Endometrium (tissue), 2 donors: ENCODE results near the gene TCIRG1.
"Not testable (repeated sequence)": the region's sequence is repeated elsewhere in the genome, so short reads cannot be mapped to it uniquely, and the experiment has no call there.

ENCODE experiments used
- FAIRE-seq: peaks from 2 replicates; lab custom pipeline; 2012; peaks lifted over from hg19 to GRCh38; lab: Jason Lieb, UNC
- donor health status: control.
- donor health status: control.

The TCIRG1 gene, protein sequence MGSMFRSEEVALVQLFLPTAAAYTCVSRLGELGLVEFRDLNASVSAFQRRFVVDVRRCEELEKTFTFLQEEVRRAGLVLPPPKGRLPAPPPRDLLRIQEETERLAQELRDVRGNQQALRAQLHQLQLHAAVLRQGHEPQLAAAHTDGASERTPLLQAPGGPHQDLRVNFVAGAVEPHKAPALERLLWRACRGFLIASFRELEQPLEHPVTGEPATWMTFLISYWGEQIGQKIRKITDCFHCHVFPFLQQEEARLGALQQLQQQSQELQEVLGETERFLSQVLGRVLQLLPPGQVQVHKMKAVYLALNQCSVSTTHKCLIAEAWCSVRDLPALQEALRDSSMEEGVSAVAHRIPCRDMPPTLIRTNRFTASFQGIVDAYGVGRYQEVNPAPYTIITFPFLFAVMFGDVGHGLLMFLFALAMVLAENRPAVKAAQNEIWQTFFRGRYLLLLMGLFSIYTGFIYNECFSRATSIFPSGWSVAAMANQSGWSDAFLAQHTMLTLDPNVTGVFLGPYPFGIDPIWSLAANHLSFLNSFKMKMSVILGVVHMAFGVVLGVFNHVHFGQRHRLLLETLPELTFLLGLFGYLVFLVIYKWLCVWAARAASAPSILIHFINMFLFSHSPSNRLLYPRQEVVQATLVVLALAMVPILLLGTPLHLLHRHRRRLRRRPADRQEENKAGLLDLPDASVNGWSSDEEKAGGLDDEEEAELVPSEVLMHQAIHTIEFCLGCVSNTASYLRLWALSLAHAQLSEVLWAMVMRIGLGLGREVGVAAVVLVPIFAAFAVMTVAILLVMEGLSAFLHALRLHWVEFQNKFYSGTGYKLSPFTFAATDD

DNA sequence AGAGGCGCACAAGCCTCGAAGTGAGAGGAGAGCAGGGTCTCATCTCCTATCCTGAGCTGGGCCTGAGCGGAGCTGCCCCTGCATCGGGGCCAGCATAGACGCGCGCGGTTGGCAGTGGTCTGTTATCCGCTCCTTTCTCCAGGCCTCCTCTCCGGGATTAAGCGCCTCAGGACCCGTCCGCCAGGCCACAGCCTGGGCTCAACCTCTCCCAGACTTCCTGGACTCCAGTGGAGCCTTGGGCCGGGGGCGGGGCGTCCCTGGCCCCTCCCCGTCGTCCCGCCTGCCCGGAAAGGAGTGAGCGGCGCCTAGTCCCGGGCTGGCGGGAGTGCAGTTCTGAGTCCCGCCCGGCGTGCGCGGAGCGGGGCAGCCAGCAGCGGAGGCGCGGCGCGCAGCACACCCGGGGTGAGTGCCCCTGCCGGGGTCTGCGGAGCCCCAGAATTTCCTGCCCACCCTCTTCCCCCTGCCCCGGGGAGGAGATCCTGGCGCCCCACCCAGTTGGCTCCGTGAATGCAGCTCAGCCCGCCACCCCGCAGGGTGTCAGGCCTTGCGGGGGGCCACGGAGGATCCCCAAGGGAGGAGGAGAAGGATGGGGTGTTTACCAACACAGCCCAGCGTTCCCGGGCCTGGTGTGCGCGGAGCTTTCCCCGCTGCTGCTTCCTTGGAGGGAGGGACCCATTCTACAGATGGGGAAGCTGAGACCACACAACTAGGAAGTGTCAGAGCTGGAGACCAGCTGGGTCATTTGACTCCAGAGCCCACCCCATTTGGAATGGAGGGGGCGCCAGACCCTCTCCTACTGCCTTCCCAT lies at the start of gene TCIRG1:
TSS of gene TCIRG1 (plus strand) at position 308 of the 808 bp plus-strand sequence. CDS start 2,247 bp downstream, outside the sequence.
- no peak for FAIRE-seq

DNA sequence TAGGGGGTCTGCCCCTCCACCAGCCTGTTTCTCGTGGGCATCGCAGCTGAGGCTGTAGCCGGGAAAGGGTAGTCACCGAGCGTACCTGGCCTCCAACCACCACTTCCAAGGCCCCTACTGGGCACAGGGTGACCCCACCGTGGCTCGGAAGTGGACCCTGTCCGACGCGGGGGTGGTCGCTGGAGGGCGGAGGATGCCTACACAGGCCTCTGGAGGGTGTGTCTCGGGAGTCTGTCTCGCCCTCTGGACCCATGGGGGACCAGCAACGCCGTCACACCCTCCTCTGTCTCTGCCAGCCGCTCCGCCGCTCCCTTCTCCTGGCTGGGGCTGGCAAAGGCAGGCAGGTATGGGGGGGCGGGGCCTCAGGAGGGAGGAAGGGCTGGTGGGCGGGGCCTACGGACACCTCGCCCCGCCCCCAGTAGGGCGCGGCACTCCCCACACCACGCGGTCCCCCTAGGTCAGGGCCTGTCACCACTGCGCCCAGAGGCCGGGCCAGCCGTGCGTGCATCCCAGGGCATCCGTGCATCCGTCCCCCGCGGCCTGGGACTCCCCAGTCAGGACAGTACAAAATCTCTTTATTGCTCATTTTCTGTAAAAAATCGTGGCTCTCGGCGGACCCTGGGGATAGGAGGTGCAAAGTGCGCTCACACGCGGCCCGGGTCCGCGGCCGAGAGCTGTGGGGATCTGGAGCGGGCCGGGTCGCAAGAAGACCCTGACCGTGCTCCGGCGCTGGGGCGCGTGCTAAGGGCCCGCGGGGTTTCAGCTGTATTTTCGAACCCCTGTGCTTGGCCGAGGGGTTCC lies 48.1 kb upstream of the TCIRG1 start:
- not testable (repeated sequence) for FAIRE-seq

DNA sequence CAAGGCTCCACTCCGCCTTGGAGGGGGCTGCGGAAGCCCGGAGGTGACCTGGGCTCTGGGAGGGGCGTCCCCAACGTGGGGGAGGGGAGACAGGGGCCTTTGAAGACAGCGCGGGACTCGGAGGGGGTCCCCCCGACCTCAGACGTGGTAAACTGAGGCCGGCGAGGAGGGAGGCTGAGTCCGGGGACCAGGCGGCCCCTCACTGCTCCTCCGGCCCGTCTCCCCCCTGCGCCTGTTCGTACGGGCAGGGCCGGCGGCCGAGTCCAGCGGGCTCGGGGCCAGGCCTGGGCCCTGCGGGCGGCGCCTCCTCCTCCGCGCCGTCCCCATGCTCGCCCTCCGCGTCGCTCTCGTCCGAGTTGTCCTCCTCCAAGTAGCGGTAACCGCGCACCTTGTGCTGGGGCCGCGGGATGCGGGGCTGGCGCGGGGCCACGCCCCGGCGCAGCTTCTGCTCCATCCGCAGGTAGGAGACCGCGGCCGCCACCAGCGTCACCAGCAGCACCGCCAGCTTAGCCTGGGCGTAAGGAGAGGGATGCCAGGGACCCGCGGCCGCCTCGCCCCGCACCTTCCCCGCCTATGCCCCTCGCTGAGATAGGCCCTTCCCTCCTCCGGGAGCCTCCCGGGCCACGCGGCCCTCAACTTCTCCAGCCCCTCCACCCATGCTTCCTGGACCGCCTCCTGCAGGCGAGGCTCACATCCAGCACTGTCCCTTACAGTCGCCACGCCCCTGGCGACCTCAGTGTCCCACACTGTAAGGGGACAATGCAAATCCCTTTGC lies 47.3 kb upstream of the TCIRG1 start:
- FAIRE-seq, result not testable (repeated sequence)

DNA sequence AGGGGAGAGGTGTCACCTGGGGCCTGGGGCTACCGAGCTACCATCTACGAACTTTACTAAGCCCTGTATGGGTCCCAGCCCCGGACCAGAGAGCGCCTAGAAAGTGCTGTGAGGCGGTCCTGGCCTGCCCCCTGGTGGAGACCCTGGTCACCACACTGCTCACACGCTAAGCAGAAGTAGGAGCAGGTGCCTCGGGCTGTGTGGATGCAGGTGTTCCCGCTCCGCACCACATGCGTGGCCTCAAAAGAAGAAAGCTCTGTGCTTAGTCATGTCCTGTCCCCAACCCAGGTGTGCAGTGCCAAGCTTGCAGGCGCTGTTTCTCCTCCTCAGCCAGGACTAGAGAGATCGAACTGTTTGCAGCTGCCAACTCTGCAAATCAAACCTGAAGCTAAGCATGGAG lies 45.0 kb upstream of the TCIRG1 start:
- FAIRE-seq, result not testable (repeated sequence)

DNA sequence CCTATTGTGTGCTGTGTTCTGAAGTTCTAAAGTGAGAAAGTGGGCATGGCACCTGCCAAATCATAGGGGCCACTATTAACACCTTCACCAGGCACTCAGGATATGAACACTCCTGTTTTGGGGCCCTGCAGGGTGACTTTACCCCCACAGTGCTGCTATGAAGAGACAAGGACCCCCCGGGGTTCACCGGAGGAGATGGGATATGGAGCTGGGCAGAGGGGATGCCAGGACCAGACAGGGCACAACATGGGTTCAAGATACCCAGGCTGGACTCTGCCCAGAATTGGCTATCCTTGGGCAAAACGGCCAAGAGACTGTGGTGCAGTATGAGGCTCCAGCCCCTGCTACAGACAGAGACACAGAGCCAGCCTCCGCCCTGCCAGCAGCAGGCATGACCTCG lies 44.4 kb upstream of the TCIRG1 start:
- not testable (repeated sequence) for FAIRE-seq

DNA sequence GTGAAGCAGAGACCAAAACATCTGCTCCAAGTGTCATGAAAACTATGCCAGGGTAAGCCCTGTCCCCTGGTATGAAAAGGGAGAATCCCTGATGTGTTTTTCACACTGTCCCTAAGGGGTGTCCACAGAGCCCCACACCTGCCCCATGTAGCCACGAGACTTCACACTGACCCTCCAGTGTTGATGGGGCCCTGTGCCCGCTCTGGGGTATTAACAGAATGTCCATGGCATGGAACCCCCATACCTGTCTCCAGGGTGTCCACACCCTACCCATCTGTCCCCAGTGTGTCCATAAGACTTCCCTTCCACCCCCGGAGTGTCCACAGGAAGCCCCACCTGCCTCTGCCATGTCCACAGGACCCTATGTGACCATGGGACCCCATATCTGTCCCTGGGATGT lies 43.7 kb upstream of the TCIRG1 start:
- FAIRE-seq, result not testable (repeated sequence)

DNA sequence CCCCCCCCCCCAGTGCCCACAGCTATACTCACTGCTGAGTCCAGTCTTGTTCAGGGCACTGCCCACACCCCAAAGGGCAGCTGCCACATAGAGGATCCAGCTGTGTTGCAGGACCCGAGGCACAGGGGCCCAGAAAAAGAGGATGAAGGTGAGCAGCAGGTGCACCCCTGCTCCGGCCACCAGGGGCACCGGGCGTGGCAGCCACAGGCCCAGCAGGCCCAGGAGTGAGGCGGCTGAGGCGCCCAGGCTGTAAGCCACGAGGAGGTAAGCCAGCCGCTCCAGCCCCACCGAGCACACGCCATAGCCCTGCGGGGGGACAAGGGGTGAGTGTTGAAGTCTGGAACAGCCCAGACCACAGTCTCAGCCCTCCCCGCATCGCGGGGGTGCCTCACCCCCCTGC lies 43.2 kb upstream of the TCIRG1 start:
- not testable (repeated sequence) for FAIRE-seq

DNA sequence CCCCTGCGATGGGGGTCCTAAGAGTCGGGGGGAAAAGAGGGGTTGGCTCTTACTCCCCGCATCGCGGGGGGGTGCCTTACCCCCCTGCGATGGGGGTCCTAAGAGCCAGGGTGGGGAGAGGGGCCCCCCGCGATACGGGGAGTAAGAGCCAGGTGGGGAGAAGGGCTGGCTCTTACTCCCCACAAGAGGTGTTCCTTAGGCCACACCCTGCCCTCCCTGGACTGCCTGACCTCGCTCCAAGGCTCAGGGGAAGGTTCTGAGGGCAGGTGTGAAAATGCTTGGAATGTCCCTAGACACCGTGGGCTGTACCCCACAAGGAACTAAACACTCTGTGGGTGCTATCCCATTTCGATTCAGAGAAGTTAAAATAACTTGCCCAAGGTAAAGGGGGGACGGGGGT lies 42.8 kb upstream of the TCIRG1 start:
- no peak for FAIRE-seq

DNA sequence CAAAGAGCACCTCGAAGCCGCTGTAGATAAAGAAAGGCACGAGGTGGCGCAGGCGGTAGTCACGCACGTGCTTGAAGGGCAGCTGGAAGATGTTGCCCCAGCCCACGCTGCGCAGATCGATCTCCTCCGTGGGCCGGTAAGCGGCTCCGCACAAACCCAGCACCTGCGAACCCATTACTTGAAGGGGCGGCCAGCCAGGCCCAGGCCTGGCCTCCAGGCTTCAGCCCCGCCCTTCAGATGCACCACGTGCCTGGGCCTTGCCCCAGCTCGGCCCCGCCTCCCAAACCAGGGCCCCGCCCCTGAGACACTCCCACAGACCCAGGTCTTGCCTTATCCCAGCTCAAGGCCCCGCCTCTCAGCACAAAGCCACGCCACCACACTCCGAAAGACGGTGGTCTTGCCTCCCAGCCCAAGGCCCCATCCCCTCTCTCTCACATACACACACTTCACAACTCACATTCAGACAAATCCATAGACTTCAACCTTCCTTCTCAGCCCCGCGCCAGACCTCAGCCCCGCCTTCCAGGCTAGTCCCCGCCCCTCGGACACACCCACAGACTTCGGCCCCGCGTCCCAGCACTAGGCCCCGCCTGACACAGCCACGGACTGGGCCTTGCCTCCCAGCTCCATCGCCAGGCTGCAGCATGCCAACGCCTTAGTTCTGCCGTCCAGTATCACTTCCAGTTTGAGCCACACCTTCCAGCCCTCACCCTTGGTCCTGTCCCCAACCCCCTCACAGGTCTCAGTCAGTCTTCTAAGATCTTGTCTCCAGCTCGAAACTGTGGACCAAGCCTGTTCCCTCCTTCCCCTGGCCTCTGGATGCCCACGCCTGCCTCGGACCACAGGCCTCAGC lies 42.0 kb upstream of the TCIRG1 start:
- FAIRE-seq, result no peak

DNA sequence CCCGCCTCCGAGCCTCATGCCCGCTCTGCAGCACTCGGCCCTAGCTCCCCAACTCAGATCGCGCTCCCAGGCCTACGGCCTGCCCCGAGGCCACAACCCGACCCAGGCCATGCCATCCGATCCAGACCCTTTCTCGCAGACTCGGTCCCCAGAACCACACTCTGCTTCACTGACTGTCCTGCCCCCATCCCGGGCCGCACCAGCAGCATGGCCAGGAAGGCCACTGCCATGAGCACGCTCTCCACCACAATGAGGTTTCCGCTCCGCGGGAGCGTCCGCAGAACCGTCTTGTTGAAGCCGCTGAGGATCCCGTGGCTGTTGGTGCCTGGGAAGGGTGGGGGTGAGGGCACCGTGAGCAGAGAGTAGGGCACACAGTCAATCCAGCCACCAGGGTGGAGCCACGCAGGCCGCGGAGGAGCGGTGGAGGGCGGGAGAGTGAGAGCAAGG lies 41.3 kb upstream of the TCIRG1 start:
- no peak for FAIRE-seq

DNA sequence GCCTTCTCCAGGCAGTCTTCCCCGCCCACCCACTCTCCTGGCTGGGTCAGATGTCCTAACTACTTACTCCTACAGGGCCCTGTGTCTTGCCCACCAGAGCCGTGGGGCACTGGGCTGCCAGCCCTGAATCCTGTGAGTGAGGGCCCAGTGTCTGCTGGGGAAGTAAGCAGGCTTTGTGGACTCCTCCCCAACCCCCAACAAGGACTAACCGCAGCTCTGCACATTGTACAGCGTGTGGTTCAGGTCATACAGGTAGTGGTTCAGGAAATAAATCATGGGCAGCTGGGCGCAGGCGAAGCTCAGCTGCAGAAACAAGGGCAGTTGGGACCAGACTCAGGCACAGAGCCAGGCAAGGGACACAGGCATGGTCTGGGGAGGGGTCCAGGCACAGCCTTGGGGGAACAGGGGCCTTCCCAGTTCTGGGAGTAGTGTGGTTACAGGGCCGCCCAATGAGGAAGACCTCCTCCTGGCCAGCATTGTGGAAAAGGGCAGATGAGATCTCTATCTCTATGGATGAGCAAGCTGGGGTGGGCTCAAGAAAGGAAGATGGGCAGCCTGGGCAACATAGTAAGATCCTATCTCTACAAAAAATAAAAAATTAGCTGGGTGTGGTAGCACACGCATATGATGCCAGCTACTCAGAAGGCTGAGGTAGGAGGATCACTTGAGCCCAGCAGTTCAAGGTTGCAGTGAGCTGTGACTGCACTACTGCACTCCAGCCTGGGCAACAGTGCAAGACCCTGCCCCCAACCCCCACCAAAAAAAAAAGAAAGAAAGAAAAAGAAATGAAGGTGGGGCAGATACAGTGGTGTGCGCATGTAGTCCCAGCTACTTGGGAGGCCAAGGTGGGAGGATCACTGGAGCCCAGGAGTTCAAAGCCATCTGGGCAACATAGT lies 40.4 kb upstream of the TCIRG1 start:
- no peak for FAIRE-seq

DNA sequence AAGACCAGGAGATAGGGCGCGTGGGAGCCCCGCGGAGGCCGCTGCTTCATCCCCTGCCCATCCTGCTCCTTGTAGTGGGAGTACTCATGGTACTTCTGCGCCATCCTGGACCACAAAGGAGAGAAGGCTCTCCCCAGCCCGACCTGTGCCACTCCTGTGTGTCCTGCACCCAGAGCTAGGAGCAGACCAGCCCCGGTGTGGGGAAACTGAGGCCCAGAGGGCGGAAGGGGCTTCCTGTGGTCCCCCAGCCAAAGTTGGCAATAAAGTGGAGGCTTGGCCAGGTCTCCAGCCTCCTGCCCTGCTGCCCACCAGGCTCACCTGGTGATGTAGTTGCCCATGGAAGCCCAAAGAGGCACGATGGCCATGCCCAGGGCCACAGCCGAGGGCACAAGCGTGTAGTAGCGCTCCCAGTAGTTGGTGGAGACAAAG lies 39.6 kb upstream of the TCIRG1 start:
- FAIRE-seq, result no peak

DNA sequence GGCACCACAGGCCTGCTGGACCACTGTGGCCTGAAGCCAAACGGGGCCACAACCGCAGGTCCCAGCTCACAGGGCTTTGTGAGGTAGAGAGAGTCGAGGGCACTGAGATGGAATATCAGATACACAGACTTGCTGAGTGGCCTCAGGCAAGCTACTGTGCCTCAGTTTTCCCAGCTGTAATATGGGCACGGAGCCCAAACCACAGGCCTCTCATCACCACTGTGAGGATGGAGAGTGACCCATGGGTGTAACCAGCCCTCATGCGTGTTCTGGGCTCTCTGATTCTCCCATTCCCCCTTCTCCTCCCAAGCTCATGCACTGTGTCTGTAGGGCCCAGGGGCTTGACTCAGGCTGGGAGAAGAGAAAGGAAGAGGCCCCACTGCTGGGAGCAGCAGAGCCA lies 39.1 kb upstream of the TCIRG1 start:
- FAIRE-seq, result no peak

DNA sequence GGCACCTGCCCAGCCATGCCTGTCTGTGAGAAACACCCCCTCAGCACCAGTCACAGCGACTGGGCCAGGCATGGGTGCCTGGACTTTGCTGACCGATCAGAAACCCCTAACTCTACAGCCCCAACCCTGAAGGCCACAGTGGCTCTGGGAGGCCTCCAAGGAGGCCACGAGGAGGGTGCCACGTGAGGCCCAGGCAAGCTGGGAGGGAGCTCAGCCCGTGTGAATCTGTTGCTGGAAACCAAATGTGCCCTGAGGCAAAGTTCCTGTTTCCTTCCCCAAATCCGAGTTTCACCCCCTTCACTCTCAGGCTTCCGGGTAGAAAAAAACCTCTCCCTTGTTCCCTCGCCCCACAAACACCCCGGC lies 36.3 kb upstream of the TCIRG1 start:
- FAIRE-seq, result no peak

DNA sequence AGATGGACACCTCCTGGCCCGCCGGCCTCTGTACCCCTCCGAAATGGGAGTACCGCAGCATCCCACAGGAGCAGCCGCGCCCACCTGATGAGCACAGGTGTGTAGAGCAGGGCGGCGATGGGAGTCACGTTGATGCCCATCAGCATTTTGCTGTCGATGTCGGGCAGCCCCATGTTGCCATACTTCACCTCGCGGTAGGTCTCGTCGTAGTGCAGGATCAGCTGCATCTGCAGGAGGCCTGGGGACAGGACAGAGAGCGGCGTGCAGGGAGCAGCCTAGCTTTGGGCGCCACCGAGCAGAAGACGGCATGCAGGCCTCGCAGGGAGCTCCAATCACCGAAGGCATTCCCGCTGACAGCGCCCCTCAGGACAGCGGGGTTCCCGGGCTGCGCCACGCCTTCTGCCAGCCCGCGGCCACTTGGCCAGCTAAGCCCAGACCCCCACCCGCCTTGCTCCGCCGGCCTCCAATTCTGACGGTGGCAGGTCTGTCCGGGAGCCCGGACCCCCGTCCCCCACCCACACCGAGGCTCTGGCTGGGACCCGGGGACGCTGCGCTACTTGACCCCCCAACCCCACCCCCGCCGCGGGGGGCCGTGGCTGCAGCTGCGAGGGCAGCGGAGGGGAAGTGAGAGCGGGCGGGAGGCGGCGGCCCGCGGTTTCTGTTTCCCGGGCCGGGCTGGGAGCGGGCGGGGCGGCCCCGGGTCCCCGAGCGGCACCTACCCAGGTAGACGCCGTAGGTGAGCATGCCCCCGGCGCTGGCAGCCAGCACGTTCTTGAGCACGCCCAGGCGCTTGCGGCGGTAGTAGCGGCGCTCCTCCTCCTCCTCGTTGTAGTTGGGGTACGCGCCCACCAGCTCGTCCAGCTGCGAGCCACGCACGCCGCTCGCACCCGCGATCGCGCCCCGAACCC lies 35.6 kb upstream of the TCIRG1 start:
- FAIRE-seq, result no peak

DNA sequence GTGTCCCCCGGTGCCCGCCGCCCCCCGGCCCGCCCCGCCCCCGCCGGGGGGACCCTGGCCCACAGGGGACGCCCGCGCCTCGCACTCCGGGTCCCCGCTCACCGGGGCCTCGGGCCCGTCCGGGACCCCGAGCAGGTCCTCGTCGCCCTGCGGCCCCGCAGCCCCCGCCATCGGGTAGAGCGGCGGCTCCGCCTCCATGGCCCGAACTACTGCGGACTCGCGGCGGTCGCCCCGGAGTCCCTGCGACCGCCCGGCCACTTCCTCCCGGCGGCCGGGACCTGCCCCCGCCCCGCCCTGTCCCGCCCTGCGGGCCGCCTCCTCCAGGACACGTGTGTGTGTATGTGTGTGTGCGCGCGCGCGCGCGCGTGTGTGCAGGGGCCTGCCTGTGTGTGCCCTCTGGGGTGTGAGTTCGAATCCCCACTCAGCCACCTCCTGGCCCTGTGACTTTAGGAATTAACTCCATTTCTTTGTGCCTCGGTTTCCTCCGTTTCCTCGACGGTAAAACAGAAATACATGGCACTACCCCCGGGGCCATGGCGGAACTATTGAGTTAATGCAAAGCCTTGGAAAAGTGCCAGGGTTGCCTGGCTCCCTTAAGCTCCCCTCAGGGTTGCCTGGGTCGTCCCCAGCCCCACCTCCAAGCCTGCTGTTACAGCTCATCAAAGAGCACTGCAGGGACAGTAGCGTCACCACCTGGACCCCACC lies 34.8 kb upstream of the TCIRG1 start, which contains the start of gene UNC93B1:
TSS of gene UNC93B1 (minus strand) at position 252 of the 705 bp plus-strand sequence. CDS start at position 198, 54 bp downstream.
- no peak for FAIRE-seq
